ENCODE data around the gene CSNK2A2.

Gene CSNK2A2

GRCh38 chr16:58197314-58198012 lies 443 bp downstream of the CSNK2A2 start:
- no peak for DNase-seq

- DNase-seq: no peak
Measured at GRCh38 chr16:58196898-58197313, 1.0 kb downstream of the CSNK2A2 start.

GRCh38 chr16:58195771-58196170 lies 2.1 kb downstream of the CSNK2A2 start:
- no peak for DNase-seq

- no peak for DNase-seq
Measured at GRCh38 chr16:58195344-58195743, 2.6 kb downstream of the CSNK2A2 start.

GRCh38 chr16:58194790-58195189 lies 3.1 kb downstream of the CSNK2A2 start:
- no peak for DNase-seq

- DNase-seq: no peak
Measured at GRCh38 chr16:58187665-58188421, 10.1 kb downstream of the CSNK2A2 start.

GRCh38 chr16:58187092-58187491 lies 10.8 kb downstream of the CSNK2A2 start:
- no peak for DNase-seq

GRCh38 chr16:58186176-58186944 lies 11.5 kb downstream of the CSNK2A2 start:
- DNase-seq: no peak

GRCh38 chr16:58177353-58177710 lies 20.6 kb downstream of the CSNK2A2 start:
- no peak for DNase-seq

GRCh38 chr16:58176608-58177352 lies 21.1 kb downstream of the CSNK2A2 start:
- no peak for DNase-seq

- DNase-seq: no peak
Measured at GRCh38 chr16:58170223-58170622, 27.7 kb downstream of the CSNK2A2 start.

GRCh38 chr16:58160855-58161254 lies 37.1 kb downstream of the CSNK2A2 start:
- no peak for DNase-seq

- DNase-seq: no peak
Measured at GRCh38 chr16:58158725-58159124, 39.2 kb downstream of the CSNK2A2 start.

GRCh38 chr16:58157951-58158540 lies 39.9 kb downstream of the CSNK2A2 start:
- DNase-seq: no peak

GRCh38 chr16:58157239-58157638 lies 40.7 kb downstream of the CSNK2A2 start:
- no peak for DNase-seq

- DNase-seq: no peak
Measured at GRCh38 chr16:58155839-58156238, 42.1 kb downstream of the CSNK2A2 start.

- no peak for DNase-seq
Measured at GRCh38 chr16:58154345-58154744, 43.6 kb downstream of the CSNK2A2 start.

- no peak for DNase-seq
Measured at GRCh38 chr16:58152246-58152868, 45.5 kb downstream of the CSNK2A2 start.

- DNase-seq: no peak
Measured at GRCh38 chr16:58148526-58148925, 49.4 kb downstream of the CSNK2A2 start.

- no peak for DNase-seq
Measured at GRCh38 chr16:58148099-58148498, 49.8 kb downstream of the CSNK2A2 start.

GRCh38 chr16:58138852-58139251 lies 59.1 kb downstream of the CSNK2A2 start:
- no peak for DNase-seq

GRCh38 chr16:58137581-58137980 lies 60.3 kb downstream of the CSNK2A2 start:
- DNase-seq: no peak

Data from activated CD4-positive, alpha-beta T cell treated with anti-CD3 and anti-CD28 coated beads, Interleukin-2, Interleukin-6, amounts not matched to agents 100 ng/mL and 50 ng/mL, durations not matched to agents 16 hours and 8 hours (primary cell).